SU-DHL-6 (cell line): ENCODE results near the gene CDKN3.

Experiments
- H2AFZ ChIP-seq: fragments of 200-600 bp; sonication (generic); 2 replicates; pipeline ENCODE4 v1.6.1; 2014; ENCODE audit warnings: low read depth, mild to moderate bottlenecking, moderate library complexity, mixed read lengths, antibody characterized with exemption, low read length; ENCODE audit not compliant: severe bottlenecking
- H3F3A ChIP-seq: fragments of 200-600 bp; shearing (Covaris generic); 2 replicates; pipeline ENCODE4 v1.6.0; 2016; ENCODE audit warnings: antibody characterized with exemption, mild to moderate bottlenecking; ENCODE audit not compliant: insufficient read depth
- H3K27ac ChIP-seq: fragments of 200-600 bp; sonication (generic); 2 replicates; pipeline ENCODE4 v1.5.1; 2016; ENCODE audit warnings: low read depth, mild to moderate bottlenecking, low read length, moderate library complexity, mixed read lengths
- H3K27me3 ChIP-seq: fragments of 200-600 bp; sonication (generic), shearing (Covaris generic); 2 replicates; pipeline ENCODE4 v1.6.0; 2014; ENCODE audit warnings: mild to moderate bottlenecking, low read length
- H3K36me3 ChIP-seq: fragments of 200-600 bp; sonication (generic); 2 replicates; pipeline ENCODE4 v1.6.1; 2014; ENCODE audit warnings: mild to moderate bottlenecking, low read length, mixed read lengths
- H3K4me2 ChIP-seq: fragments of 300-600, 200-600 bp; shearing (Covaris generic), sonication (generic); 2 replicates; pipeline ENCODE4 v1.6.0; 2014; ENCODE audit warnings: low read length, low read depth, mild to moderate bottlenecking; ENCODE audit not compliant: poor library complexity, severe bottlenecking
- H3K4me3 ChIP-seq: fragments of 200-600 bp; sonication (generic); 2 replicates; pipeline ENCODE4 v1.5.1; 2014; ENCODE audit warnings: antibody characterized with exemption, low read length, mild to moderate bottlenecking, mixed read lengths; ENCODE audit not compliant: insufficient read depth, poor library complexity, severe bottlenecking
- H3K79me2 ChIP-seq: fragments of 200-600 bp; sonication (generic); 2 replicates; pipeline ENCODE4 v1.6.1; 2014; ENCODE audit warnings: mild to moderate bottlenecking, low read length, moderate library complexity; ENCODE audit not compliant: insufficient read depth
- H3K9ac ChIP-seq: fragments of 200-600 bp; sonication (generic); 2 replicates; pipeline ENCODE4 v1.7.0; 2014; ENCODE audit warnings: mild to moderate bottlenecking, low read length
- H3K9me2 ChIP-seq: fragments of 200-600 bp; sonication (generic); replicated peaks from 2 replicates; pipeline ENCODE4 v1.6.1; 2014; ENCODE audit warnings: low read length; ENCODE audit not compliant: insufficient read depth
- H3K9me3 ChIP-seq: fragments of 200-600 bp; sonication (generic); 2 replicates; pipeline ENCODE4 v1.6.1; 2014; ENCODE audit warnings: low read length, mixed read lengths; ENCODE audit not compliant: insufficient read depth
- H4K20me1 ChIP-seq: fragments of 200-600 bp; sonication (generic); 2 replicates; pipeline ENCODE4 v1.6.1; 2014; ENCODE audit warnings: low read depth, mild to moderate bottlenecking, antibody characterized with exemption, low read length, moderate library complexity, mixed read lengths
- EZH2phosphoT487 ChIP-seq: fragments of 200-600 bp; sonication (generic), shearing (Covaris generic); conservative IDR thresholded peaks from 2 replicates; pipeline ENCODE4 v1.6.1; 2018; ENCODE audit warnings: mild to moderate bottlenecking, antibody characterized with exemption, low read length, moderate library complexity, mixed read lengths
- TF ChIP-seq, protein P1 (sequence below): fragments of 200-600 bp; sonication (generic); IDR thresholded peaks from one replicate; pipeline ENCODE4 v1.5.1; 2017; ENCODE audit warnings: antibody characterized with exemption, mild to moderate bottlenecking, low read length, moderate library complexity; ENCODE audit not compliant: insufficient read depth, poor library complexity, severe bottlenecking

CDKN3 gene

DNA sequence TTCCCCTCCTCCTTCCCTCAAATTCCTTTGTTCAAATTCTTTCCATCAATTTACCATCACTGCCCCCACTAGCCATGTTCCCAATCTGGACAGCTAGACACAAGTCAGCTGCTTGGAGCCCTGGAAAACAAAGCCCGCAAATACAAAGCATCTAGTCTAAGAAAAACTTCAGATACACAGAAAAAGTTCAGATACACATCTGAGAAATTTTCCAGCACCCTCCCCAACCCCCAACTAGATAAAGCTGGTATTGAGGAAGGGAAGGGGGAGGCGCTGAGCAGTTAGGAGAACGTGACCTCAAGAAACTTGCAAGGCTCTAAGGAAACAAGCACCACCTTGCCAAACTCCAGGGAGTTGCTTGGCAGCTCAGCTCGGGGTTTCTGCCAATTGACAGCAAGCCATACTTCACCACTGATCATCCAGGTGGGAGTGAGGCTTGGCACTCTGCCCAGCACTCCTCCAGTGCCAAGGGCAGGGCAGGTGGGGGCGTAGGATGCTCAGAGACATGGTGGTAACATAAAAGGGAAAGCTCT, 49.4 kb downstream of the CDKN3 start:
- Histone ChIP-seq H3K4me3 (no peak overlapping the region), H4K20me1 (no peaks in the 10 kb centered on the region), H3K79me2 (no peaks in the 10 kb centered on the region), H3K36me3 (no peaks in the 10 kb centered on the region), H3K27ac (no peak overlapping the region), H3K27me3 (no peaks in the 10 kb centered on the region), H3F3A (no peaks in the 10 kb centered on the region), H3K9me3 (no peaks in the 10 kb centered on the region), H3K9ac (no peak overlapping the region), H3K9me2 (no peaks in the 10 kb centered on the region), H2AFZ (no peak overlapping the region), H3K4me2 (no peak overlapping the region)
- no peak for TF ChIP-seq EZH2phosphoT487
- TF ChIP-seq, protein P1, sequence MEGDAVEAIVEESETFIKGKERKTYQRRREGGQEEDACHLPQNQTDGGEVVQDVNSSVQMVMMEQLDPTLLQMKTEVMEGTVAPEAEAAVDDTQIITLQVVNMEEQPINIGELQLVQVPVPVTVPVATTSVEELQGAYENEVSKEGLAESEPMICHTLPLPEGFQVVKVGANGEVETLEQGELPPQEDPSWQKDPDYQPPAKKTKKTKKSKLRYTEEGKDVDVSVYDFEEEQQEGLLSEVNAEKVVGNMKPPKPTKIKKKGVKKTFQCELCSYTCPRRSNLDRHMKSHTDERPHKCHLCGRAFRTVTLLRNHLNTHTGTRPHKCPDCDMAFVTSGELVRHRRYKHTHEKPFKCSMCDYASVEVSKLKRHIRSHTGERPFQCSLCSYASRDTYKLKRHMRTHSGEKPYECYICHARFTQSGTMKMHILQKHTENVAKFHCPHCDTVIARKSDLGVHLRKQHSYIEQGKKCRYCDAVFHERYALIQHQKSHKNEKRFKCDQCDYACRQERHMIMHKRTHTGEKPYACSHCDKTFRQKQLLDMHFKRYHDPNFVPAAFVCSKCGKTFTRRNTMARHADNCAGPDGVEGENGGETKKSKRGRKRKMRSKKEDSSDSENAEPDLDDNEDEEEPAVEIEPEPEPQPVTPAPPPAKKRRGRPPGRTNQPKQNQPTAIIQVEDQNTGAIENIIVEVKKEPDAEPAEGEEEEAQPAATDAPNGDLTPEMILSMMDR, result no peak

DNA sequence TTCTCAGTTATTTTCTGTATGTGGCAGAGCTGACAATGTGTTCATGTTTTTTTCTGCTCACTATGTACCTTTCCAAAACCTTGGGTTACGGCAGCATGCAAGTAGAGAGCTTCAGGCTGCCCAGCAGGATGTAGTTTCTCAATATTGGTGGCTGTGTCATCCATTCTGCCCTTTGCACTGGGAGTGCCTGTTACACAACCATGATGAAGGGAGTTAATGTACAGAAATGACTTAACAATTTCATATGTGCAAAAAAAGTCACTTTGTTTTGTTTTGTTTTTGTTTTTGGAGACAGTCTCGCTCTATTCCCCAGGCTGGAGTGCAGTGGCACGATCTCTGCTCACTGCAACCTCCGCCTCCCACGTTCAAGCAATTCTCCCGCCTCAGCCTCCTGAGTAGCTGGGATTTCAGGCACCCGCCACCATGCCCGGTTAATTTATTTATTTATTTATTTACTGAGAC, 50.5 kb downstream of the CDKN3 start:
- Histone ChIP-seq H3K9me3 (no peaks in the 10 kb centered on the region), H3K79me2 (no peaks in the 10 kb centered on the region), H4K20me1 (no peaks in the 10 kb centered on the region), H3K36me3 (no peaks in the 10 kb centered on the region), H3K4me2 (no peak overlapping the region), H3K27me3 (no peaks in the 10 kb centered on the region), H2AFZ (no peak overlapping the region), H3F3A (no peaks in the 10 kb centered on the region), H3K27ac (no peak overlapping the region), H3K9me2 (no peaks in the 10 kb centered on the region), H3K9ac (no peak overlapping the region), H3K4me3 (no peak overlapping the region)
- TF ChIP-seq, protein P1, result no peak
- no peak for TF ChIP-seq EZH2phosphoT487

DNA sequence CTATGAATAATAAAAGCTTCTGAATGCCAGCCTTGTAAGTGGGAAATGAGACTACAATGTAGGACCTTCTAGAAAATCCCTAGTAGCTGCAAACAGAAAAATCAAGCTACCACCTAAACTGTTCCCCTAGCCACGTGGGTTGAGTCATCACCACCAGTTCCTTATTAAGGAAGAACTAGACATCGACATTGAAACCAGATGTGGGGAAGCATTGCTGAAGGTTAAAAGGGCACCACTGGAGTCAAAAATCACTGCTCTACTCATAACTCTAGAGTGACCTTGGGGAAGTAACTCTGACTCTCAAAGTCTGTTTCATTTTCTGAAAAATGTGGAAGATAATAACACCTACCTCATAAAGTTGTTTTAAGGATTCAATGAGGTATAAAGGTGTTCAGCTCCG, 53.7 kb downstream of the CDKN3 start:
- H3K27me3 ChIP-seq, result no peaks in the 10 kb centered on the region
- H3K27ac ChIP-seq, result no peak overlapping the region
- H3K4me3 ChIP-seq, result no peak overlapping the region
- no peaks in the 10 kb centered on the region for H3K36me3 ChIP-seq
- H4K20me1 ChIP-seq, result no peaks in the 10 kb centered on the region
- H3K4me2 ChIP-seq, result no peak overlapping the region
- H3K9ac ChIP-seq, result no peak overlapping the region
- H2AFZ ChIP-seq, result no peak overlapping the region
- H3K79me2 ChIP-seq, result no peaks in the 10 kb centered on the region
- no peaks in the 10 kb centered on the region for H3K9me3 ChIP-seq
- TF ChIP-seq EZH2phosphoT487, result no peak
- TF ChIP-seq, protein P1, result no peak
- H3K9me2 ChIP-seq, result no peaks in the 10 kb centered on the region
- H3F3A ChIP-seq, result no peaks in the 10 kb centered on the region

DNA sequence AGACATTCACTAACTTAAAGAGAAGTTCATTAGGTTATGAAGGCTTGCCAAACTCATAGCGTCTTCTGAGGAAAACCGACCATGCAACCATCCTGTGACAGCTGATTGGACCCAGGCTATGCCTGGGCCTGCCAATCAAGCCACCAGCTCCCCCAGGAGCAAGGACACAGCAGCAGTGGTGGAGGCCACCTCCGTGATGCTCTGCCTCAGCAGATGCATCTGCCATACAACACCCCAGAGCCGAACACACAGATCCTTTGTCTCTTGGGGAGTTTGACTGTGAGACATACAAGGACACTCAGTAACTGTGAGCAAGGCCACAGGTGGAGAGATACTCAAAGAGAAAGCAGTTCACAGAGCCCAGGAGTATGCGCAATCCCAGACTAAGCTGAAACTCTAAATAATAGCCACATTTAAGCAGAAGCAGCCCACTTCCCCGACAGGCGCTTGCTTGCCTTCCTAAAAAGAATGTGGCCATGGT, 54.4 kb downstream of the CDKN3 start:
- H4K20me1 ChIP-seq, result no peaks in the 10 kb centered on the region
- no peak overlapping the region for H3K4me2 ChIP-seq
- H3K79me2 ChIP-seq, result no peaks in the 10 kb centered on the region
- no peak overlapping the region for H3K9ac ChIP-seq
- no peak overlapping the region for H3K27ac ChIP-seq
- H3F3A ChIP-seq, result no peaks in the 10 kb centered on the region
- H3K9me3 ChIP-seq, result no peaks in the 10 kb centered on the region
- no peaks in the 10 kb centered on the region for H3K36me3 ChIP-seq
- no peak for TF ChIP-seq EZH2phosphoT487
- TF ChIP-seq, protein P1, result no peak
- no peaks in the 10 kb centered on the region for H3K9me2 ChIP-seq
- H2AFZ ChIP-seq, result no peak overlapping the region
- no peak overlapping the region for H3K4me3 ChIP-seq
- no peaks in the 10 kb centered on the region for H3K27me3 ChIP-seq
